H9 (cell line): ENCODE data around the gene TBX3. TPM values are rescaled to one million over a fixed set of nuclear protein-coding genes. Genes with fewer than 3 reads are reported as not detected.
A peak's percentile ranks its signal among the peaks of the same experiment; 100 is the strongest.

Experiments used
- DNase-seq: peaks from one replicate; pipeline ENCODE4 v3.0.0-alpha.2; 2017
- H2AFZ ChIP-seq: one replicate; pipeline ENCODE4 v1.6.1; 2013; ENCODE audit warnings: mild to moderate bottlenecking, low read length, control low read depth, moderate library complexity
- H2AK5ac ChIP-seq: 2 replicates; pipeline ENCODE4 v1.6.1; 2013; ENCODE audit warnings: low read length, control low read depth, mixed read lengths; ENCODE audit not compliant: insufficient read length
- H2BK120ac ChIP-seq: one replicate; pipeline ENCODE4 v1.6.1; 2013; ENCODE audit warnings: low read depth, mild to moderate bottlenecking, low read length, control low read depth, inconsistent platforms; ENCODE audit not compliant: poor library complexity, severe bottlenecking
- H2BK12ac ChIP-seq: 2 replicates; pipeline ENCODE4 v1.6.1; 2013; ENCODE audit warnings: low read length, control low read depth, mixed read lengths, low read depth; ENCODE audit not compliant: insufficient read length
- H2BK15ac ChIP-seq: 2 replicates; pipeline ENCODE4 v1.6.1; 2013; ENCODE audit warnings: low read depth, low read length, control low read depth
- H2BK20ac ChIP-seq: one replicate; pipeline ENCODE4 v1.6.1; 2013; ENCODE audit warnings: low read depth, mild to moderate bottlenecking, low read length, control low read depth, inconsistent platforms; ENCODE audit not compliant: poor library complexity, severe bottlenecking
- H2BK5ac ChIP-seq: 2 replicates; pipeline ENCODE4 v1.6.1; 2013; ENCODE audit warnings: low read length, control low read depth, mixed read lengths; ENCODE audit not compliant: insufficient read length
- H3K14ac ChIP-seq: 2 replicates; pipeline ENCODE4 v1.6.1; 2013; ENCODE audit warnings: low read length, control low read depth; ENCODE audit not compliant: insufficient read depth
- H3K18ac ChIP-seq: 2 replicates; pipeline ENCODE4 v1.6.1; 2013; ENCODE audit warnings: low read depth, mild to moderate bottlenecking, mixed read lengths, low read length, control low read depth; ENCODE audit not compliant: insufficient read length
- H3K23ac ChIP-seq: 2 replicates; pipeline ENCODE4 v1.6.1; 2013; ENCODE audit warnings: low read length, control low read depth, mixed read lengths, low read depth; ENCODE audit not compliant: insufficient read length
- H3K23me2 ChIP-seq: 2 replicates; pipeline ENCODE4 v1.6.1; 2013; ENCODE audit warnings: low read depth, mild to moderate bottlenecking, mixed read lengths, low read length, control low read depth; ENCODE audit not compliant: insufficient read length, poor library complexity, severe bottlenecking
- H3K27ac ChIP-seq: 2 replicates; pipeline ENCODE4 v1.5.1; 2013; ENCODE audit warnings: low read length, control low read depth, mixed read lengths, low read depth; ENCODE audit not compliant: insufficient read length
- H3K27me3 ChIP-seq: 2 replicates; pipeline ENCODE4 v1.6.1; 2013; ENCODE audit warnings: low read length, control low read depth, inconsistent platforms; ENCODE audit not compliant: insufficient read depth
- H3K4ac ChIP-seq: 2 replicates; pipeline ENCODE4 v1.6.1; 2013; ENCODE audit warnings: low read depth, mild to moderate bottlenecking, control low read depth, inconsistent platforms, low read length, moderate library complexity
- H3K4me1 ChIP-seq: 2 replicates; pipeline ENCODE4 v1.6.1; 2013; ENCODE audit warnings: low read length, control low read depth, inconsistent platforms; ENCODE audit not compliant: insufficient read depth
- H3K4me2 ChIP-seq: 2 replicates; pipeline ENCODE4 v1.6.1; 2013; ENCODE audit warnings: low read length, control low read depth, mixed read lengths; ENCODE audit not compliant: insufficient read length, insufficient read depth
- H3K56ac ChIP-seq: 2 replicates; pipeline ENCODE4 v1.6.1; 2013; ENCODE audit warnings: low read depth, mild to moderate bottlenecking, mixed read lengths, low read length, control low read depth; ENCODE audit not compliant: insufficient read length
- H3K79me1 ChIP-seq: 2 replicates; pipeline ENCODE4 v1.6.1; 2013; ENCODE audit warnings: low read depth, mild to moderate bottlenecking, moderate library complexity, low read length, control low read depth, inconsistent platforms; ENCODE audit not compliant: insufficient read depth, poor library complexity, severe bottlenecking
- H3K79me2 ChIP-seq: 2 replicates; pipeline ENCODE4 v1.6.1; 2013; ENCODE audit warnings: low read length, control low read depth, inconsistent platforms; ENCODE audit not compliant: insufficient read depth
- H3K9ac ChIP-seq: 2 replicates; pipeline ENCODE4 v1.6.1; 2013; ENCODE audit warnings: low read length, control low read depth, mixed read lengths; ENCODE audit not compliant: insufficient read length; ENCODE audit errors: extremely low read depth
- H3K9me3 ChIP-seq: one replicate; pipeline ENCODE4 v1.6.1; 2013; ENCODE audit warnings: low read depth, low read length, inconsistent platforms; ENCODE audit not compliant: control insufficient read depth
- H3T11ph ChIP-seq: one replicate; pipeline ENCODE4 v1.6.1; 2013; ENCODE audit warnings: mild to moderate bottlenecking, low read length, control low read depth, inconsistent platforms
- H4K20me1 ChIP-seq: one replicate; pipeline ENCODE4 v1.6.1; 2013; ENCODE audit not compliant: control insufficient read depth, insufficient read length, insufficient read depth
- H4K5ac ChIP-seq: 2 replicates; pipeline ENCODE4 v1.6.1; 2013; ENCODE audit warnings: low read depth, mild to moderate bottlenecking, mixed read lengths, low read length, control low read depth; ENCODE audit not compliant: insufficient read length
- H4K8ac ChIP-seq: replicated peaks from 2 replicates; pipeline ENCODE4 v1.6.1; 2013; ENCODE audit warnings: low read length, control low read depth, mixed read lengths, low read depth; ENCODE audit not compliant: insufficient read length
- H4K91ac ChIP-seq: 2 replicates; pipeline ENCODE4 v1.6.1; 2013; ENCODE audit warnings: low read depth, mild to moderate bottlenecking, moderate library complexity, mixed read lengths, low read length, control low read depth; ENCODE audit not compliant: insufficient read length
- H3K27ac Mint-ChIP-seq, 3 experiments: 2 replicates in 2 of 3; 3 replicates in 1 of 3; pipeline ENCODE4 v1.8.0; 2020 to 2021; ENCODE audit warnings: mixed read lengths in 3 of 3, mild to moderate bottlenecking in 1 of 3, moderate library complexity in 1 of 3
- H3K27me3 Mint-ChIP-seq: 2 replicates; pipeline ENCODE4 v1.8.0; 2021; ENCODE audit warnings: low read depth, mild to moderate bottlenecking, moderate library complexity, mixed read lengths
- H3K36me3 Mint-ChIP-seq, 3 experiments: 2 replicates in 2 of 3; 3 replicates in 1 of 3; pipeline ENCODE4 v1.8.0; 2020 to 2021; ENCODE audit warnings: low read depth in 3 of 3, mixed read lengths in 3 of 3; ENCODE audit not compliant: insufficient read depth in 1 of 3
- H3K4me1 Mint-ChIP-seq, 2 experiments: 2 replicates each; pipeline ENCODE4 v1.8.0; 2020; ENCODE audit warnings: mixed read lengths in 2 of 2
- H3K4me3 Mint-ChIP-seq, 2 experiments: 2 replicates in 1 of 2; 3 replicates in 1 of 2; pipeline ENCODE4 v1.8.0; 2020 to 2021; ENCODE audit warnings: mild to moderate bottlenecking in 2 of 2, mixed read lengths in 2 of 2, moderate library complexity in 1 of 2
- H3K9me3 Mint-ChIP-seq, 2 experiments: 2 replicates in 1 of 2; 3 replicates in 1 of 2; pipeline ENCODE4 v1.8.0; 2020; ENCODE audit warnings: mild to moderate bottlenecking in 2 of 2, mixed read lengths in 2 of 2, moderate library complexity in 1 of 2
- WGBS: extraction: QIAGEN DNeasy Blood & Tissue Kit; methylation state at CpG from one replicate; pipeline ENCODE4 v1.1.7; 2013; ENCODE audit warnings: missing lambda C conversion rate, low lambda C conversion rate, mixed read lengths; ENCODE audit not compliant: insufficient read length; ENCODE audit errors: extremely low coverage; 5-methylcytosine and 5-hydroxymethylcytosine counted together
- total RNA-seq: library from RNA; stranded (reverse); gene quantifications from 2 replicates; pipeline ENCODE4 v1.2.1, GENCODE V29; 2021
- TF ChIP-seq, protein P1 (sequence below): fragments of 200-600 bp; sonication (generic); conservative IDR thresholded peaks from 3 replicates; pipeline ENCODE4 v1.8.0; 2021; ENCODE audit warnings: antibody characterized with exemption, mild to moderate bottlenecking

TBX3 gene
- total RNA-seq, 1 experiment from 2014 or later: 0.04 TPM

DNA sequence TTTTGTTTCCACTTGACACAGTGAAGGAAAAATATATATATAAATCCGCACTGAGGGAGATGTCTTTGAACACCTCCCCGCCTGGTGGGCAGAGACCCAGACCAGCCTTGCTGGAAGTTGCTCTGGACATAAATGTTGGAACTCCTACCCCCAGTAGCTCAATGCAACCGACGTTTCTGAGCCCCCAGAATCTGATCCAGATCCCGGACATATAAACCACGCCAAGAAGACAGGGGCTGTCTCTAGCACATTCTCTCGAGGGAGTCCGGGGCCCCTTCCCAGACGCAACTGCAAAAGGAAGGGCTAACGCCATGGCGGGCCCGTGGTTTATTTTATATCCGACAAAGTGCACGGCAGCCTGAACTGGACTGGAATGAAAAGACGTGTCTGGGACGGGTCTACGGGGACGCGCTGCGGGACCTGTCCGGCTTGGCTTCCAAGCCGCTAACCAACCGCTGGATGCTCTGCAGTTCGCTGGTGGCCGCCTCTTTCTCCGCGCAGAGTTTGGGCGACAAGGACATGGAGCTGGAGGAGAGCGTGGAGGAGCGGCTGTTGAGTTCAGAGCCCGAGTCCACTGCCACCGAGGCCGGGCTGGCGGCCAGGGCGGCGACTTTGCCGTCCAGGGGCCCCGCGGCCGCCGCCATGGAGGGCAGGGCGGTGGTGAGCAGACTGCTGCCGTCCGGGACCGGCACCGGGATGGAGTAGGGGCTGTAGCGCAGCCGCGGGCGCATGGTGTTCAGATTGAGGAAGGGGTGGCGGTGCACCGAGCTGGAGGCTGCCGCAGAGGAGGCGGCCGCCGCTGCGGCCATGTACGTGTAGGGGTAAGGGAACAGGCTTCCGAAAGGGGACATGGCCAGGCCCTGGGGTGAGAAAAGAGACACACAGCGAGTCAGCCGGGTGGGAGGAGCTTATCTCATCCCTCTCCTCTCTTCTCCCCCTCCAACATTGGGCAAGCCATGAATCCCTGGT, 12.2 kb downstream of the TBX3 start:
- Mint-ChIP-seq H3K36me3 (no peaks in the 10 kb centered on the region; a peak in 1 of 7 replicates), H3K4me1 (peaks cover 35 to 76% of the 10 kb centered on the region in 2 experiments), H3K27me3 (peaks cover 100% of the 10 kb centered on the region), H3K27ac (no peak overlapping the region), H3K9me3 (peaks cover 0 to 11% of the 10 kb centered on the region in 2 experiments; a peak in 2 of 5 replicates), H3K4me3 (peak overlapping the region in 1 of 2 experiments; percentile 70; a peak in 3 of 5 replicates)
- H3K23me2 ChIP-seq: peaks cover 15% of the 10 kb centered on the region
- no peak overlapping the region for H4K91ac ChIP-seq
- H3K14ac ChIP-seq: no peak overlapping the region
- no peak overlapping the region for H4K5ac ChIP-seq
- WGBS: no CpG with 5 or more reads among the region's 61 CpGs
- no peaks in the 10 kb centered on the region for H4K20me1 ChIP-seq
- peaks cover 15% of the 10 kb centered on the region; the same call in 1 of the 2 replicates for H3K4me1 ChIP-seq
- H3K9me3 ChIP-seq: no peaks in the 10 kb centered on the region
- H2BK12ac ChIP-seq: no peak overlapping the region
- no peak overlapping the region for H2BK15ac ChIP-seq
- TF ChIP-seq, protein P1, sequence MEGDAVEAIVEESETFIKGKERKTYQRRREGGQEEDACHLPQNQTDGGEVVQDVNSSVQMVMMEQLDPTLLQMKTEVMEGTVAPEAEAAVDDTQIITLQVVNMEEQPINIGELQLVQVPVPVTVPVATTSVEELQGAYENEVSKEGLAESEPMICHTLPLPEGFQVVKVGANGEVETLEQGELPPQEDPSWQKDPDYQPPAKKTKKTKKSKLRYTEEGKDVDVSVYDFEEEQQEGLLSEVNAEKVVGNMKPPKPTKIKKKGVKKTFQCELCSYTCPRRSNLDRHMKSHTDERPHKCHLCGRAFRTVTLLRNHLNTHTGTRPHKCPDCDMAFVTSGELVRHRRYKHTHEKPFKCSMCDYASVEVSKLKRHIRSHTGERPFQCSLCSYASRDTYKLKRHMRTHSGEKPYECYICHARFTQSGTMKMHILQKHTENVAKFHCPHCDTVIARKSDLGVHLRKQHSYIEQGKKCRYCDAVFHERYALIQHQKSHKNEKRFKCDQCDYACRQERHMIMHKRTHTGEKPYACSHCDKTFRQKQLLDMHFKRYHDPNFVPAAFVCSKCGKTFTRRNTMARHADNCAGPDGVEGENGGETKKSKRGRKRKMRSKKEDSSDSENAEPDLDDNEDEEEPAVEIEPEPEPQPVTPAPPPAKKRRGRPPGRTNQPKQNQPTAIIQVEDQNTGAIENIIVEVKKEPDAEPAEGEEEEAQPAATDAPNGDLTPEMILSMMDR: no peak
- H4K8ac ChIP-seq: no peak overlapping the region
- peak; percentile 75 for DNase-seq
- no peak overlapping the region for H3K56ac ChIP-seq
- no peaks in the 10 kb centered on the region for H3K79me1 ChIP-seq
- H3K18ac ChIP-seq: no peak overlapping the region
- no peak overlapping the region for H2BK20ac ChIP-seq
- no peaks in the 10 kb centered on the region for H3K79me2 ChIP-seq
- H2AFZ ChIP-seq: no peak overlapping the region
- no peak overlapping the region for H3K4ac ChIP-seq
- no peak overlapping the region for H3K9ac ChIP-seq
- H3T11ph ChIP-seq: no peak overlapping the region
- peaks cover 87% of the 10 kb centered on the region for H3K27me3 ChIP-seq
- H2BK120ac ChIP-seq: no peak overlapping the region
- no peak overlapping the region for H3K23ac ChIP-seq
- no peak overlapping the region for H3K27ac ChIP-seq
- no peak overlapping the region for H2BK5ac ChIP-seq
- peak overlapping the region; percentile 15 for H3K4me2 ChIP-seq
- no peak overlapping the region for H2AK5ac ChIP-seq
